ENCODE data around the gene ARMH2.

GRCh38 chr6:24778878-24779277 lies 19.8 kb downstream of the ARMH2 start:
- no peak for TF ChIP-seq CTCF (IDR thresholded peaks at IDR 0.05; ENCODE audit: insufficient read depth, low read depth, low read length)
- no peak for TF ChIP-seq EZH2 (IDR thresholded peaks at IDR 0.05; ENCODE audit: insufficient read depth, low read length)
